ENCODE measurements around the gene TMEM19.

TMEM19 gene

GRCh38 chr12:71685914-71686657, at the start of gene TMEM19:
TMEM19 (plus strand) TSS chr12:71686082; CDS start chr12:71686681, 599 bp downstream.
- DNase-seq (ENCODE audit: low spot score), result peak; percentile 76

- peak; percentile 58 for DNase-seq (ENCODE audit: low spot score)
Observed at GRCh38 chr12:71636704-71637115, 49.2 kb upstream of the TMEM19 start.

DNA sequence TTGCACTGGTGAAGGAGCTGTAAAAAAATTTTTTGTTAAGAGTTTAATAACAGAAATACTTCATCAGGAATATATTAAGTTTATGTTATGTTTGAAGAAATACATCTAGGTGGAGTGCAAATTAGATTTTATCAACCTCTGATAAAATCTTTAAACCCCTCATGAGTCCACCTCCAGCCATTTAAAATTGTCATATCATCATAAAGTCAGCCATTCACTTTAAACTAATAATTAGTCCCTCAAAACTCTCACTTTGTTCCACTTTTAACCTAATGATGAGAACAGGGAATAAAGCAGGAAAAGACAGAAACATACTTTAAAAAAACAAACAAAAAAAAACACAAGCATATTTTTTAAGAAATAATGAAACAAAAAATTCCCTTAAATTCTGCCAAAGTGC, 47.4 kb upstream of the TMEM19 start:
- DNase-seq (ENCODE audit: low spot score), result no peak

GRCh38 chr12:71639341-71639760, 46.5 kb upstream of the TMEM19 start:
- no peak for DNase-seq (ENCODE audit: low spot score)

DNA sequence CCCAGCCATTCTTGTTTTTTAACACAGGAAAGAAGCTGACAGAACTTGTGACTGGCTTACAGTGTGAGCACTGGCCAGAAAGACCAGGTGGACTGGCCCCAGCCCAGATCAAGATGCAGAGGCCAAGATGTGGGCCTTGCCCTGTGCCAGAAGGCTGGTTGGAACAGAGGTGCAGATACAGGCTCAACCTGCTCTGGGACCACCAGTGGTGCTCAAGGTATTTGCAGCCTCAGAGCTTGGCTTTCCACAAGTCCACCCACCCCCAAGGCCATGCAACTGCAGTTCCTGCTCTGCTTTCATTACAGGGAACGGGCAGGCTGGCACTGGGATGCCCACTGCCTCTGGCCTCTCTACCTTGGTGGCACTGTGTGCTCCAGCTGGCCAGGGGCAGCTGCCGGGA, 45.6 kb upstream of the TMEM19 start:
- DNase-seq (ENCODE audit: low spot score), result no peak

GRCh38 chr12:71641390-71641789, 44.5 kb upstream of the TMEM19 start:
- no peak for DNase-seq (ENCODE audit: low spot score)

GRCh38 chr12:71642264-71642663, 43.6 kb upstream of the TMEM19 start:
- no peak for DNase-seq (ENCODE audit: low spot score)

- no peak for DNase-seq (ENCODE audit: low spot score)
Observed at GRCh38 chr12:71645268-71645667, 40.6 kb upstream of the TMEM19 start.

GRCh38 chr12:71646512-71646911, 39.4 kb upstream of the TMEM19 start:
- DNase-seq (ENCODE audit: low spot score), result no peak

DNA sequence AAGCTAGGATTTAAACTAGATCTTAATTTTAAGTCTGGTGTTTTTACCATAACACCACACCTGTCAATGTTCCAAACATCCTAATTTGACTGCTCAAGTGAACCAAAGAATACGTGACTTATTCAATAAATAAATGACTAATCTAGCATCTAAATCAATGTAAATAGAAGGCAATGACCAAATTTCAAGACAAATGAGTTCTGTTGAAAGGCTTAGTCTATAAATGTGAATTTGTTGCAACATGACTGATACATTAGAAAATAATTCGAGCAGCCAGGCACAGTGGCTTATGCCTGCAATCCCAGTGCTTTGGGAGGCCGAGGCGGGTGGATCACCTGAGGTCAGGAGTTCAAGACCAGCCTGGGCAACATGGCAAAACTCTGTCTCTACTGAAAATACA, 37.3 kb upstream of the TMEM19 start:
- DNase-seq (ENCODE audit: low spot score), result no peak

- no peak for DNase-seq (ENCODE audit: low spot score)
Observed at GRCh38 chr12:71649401-71649800, 36.5 kb upstream of the TMEM19 start.

DNA sequence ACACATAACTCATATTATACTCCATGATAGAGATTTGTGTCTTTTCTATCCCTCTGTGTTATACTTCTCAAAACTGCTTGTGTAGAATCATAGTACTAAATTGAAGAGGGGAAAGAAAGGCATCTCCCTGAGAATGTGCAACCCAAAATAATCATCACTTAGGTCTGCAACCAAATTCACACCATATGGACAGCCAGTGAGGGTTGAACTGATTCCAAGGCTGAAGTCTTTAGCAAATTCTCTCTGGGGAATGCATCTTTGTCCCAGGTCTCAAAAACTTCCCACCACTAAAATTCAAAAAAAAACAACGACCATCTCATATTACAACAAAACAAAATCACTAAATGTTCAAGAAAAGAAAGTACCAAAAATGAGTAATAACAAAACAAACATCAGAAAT, 33.2 kb upstream of the TMEM19 start:
- DNase-seq (ENCODE audit: low spot score), result no peak

DNA sequence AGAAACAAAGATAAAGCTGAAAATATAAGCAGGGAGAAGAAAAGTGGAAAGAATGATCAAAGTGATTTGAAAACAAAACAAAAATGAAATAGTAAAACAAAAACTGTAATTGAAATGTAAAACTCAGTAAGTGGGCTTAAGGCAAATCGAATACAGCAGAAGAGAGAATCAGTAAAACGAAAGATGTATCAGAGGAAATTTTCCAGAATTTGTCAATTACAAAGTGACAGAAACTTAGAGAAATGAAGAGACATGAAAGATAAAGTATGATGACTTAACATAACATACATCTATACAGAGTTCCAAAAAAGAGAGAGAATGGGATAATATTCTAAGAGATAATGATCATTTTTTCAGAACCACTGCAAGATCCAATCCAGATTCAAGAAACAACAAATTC, 32.7 kb upstream of the TMEM19 start:
- DNase-seq (ENCODE audit: low spot score), result no peak

- DNase-seq (ENCODE audit: low spot score), result no peak
Observed at GRCh38 chr12:71654200-71654599, 31.7 kb upstream of the TMEM19 start.

GRCh38 chr12:71655495-71655894, 30.4 kb upstream of the TMEM19 start:
- no peak for DNase-seq (ENCODE audit: low spot score)

- no peak for DNase-seq (ENCODE audit: low spot score)
Observed at GRCh38 chr12:71655907-71656306, 30.0 kb upstream of the TMEM19 start.

- no peak for DNase-seq (ENCODE audit: low spot score)
Observed at GRCh38 chr12:71656740-71657139, 29.1 kb upstream of the TMEM19 start.

GRCh38 chr12:71661977-71662530, 23.8 kb upstream of the TMEM19 start:
- DNase-seq (ENCODE audit: low spot score), result no peak

DNA sequence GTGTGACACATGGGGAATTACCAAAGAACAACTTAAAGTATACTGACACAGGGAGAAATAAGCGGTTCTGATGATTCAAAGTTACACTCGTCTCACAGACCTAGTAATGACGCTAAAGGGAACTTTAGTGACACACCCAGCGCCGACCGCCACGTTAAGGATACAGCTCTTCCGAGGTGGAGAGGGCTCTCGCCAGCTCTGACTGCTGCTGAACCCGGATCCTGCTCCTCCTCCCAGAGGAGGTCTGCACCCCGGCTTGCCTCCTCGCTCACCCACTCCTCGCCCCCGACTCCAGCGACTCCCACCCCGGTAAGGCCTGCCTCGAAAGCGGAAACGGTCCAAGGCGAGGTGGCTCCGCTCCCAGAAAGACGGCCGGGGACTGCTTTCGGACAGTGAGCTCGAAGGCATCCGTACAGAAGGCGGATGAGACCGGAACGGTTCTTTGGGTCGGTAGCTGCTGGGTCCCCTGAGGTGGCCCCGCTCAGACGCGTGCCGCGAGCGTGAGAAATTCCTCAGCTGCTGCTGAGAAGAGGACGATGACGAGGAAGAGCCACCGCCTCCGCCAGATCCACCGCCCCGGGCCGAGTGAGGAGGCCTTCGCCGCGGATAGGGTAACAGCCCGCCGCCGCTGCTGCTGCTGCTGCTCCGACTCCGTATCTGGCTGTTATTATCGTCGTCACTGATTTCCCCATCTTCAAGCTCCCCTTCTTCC, 22.9 kb upstream of the TMEM19 start:
- DNase-seq (ENCODE audit: low spot score), result no peak

GRCh38 chr12:71663561-71664410, 22.1 kb upstream of the TMEM19 start, which contains the start of the genes THAP2 and ZFC3H1:
THAP2 (plus strand) TSS chr12:71664301; CDS start chr12:71664510, 209 bp downstream.
ZFC3H1 (minus strand) TSS chr12:71663848; CDS start chr12:71663610, 238 bp downstream.
- peak; percentile 98 for DNase-seq (ENCODE audit: low spot score)

GRCh38 chr12:71664411-71665089, 21.3 kb upstream of the TMEM19 start:
- peak; percentile 8 for DNase-seq (ENCODE audit: low spot score)

GRCh38 chr12:71665090-71665463, 20.8 kb upstream of the TMEM19 start:
- DNase-seq (ENCODE audit: low spot score), result no peak
